SH-SY5Y (cell line): Measurements from ENCODE around the gene PBRM1.

ENCODE experiments used
- GATA2 ChIP-seq: IDR thresholded peaks from 2 replicates; pipeline ENCODE4 v1.6.1; 2011; ENCODE audit warnings: mild to moderate bottlenecking, low read depth, low read length
- GATA3 ChIP-seq: IDR thresholded peaks from 2 replicates; pipeline ENCODE4 v1.6.1; 2011; ENCODE audit warnings: low read depth, mild to moderate bottlenecking, low read length, moderate library complexity

Gene PBRM1

DNA sequence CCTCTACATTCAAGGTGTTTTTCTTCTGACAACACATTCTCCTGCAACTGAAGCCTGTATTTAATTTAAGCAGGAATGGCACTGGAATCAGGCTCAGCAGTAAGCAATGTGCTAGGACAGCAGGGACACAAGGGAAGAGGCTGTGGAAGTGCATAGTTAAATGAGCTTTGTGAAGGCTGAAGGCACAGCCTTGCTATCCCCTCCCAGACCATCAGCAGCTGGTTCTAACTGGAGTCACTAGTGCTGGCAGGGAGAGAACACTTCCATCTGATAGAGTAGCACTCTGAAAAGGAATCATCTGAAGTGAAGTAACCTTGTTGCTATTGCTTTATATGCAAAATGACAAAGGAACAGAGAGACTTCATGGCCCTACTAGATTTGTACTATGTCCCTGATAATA, 134.6 kb downstream of the PBRM1 start:
- TF ChIP-seq GATA3: no peak
- no peak for TF ChIP-seq GATA2

DNA sequence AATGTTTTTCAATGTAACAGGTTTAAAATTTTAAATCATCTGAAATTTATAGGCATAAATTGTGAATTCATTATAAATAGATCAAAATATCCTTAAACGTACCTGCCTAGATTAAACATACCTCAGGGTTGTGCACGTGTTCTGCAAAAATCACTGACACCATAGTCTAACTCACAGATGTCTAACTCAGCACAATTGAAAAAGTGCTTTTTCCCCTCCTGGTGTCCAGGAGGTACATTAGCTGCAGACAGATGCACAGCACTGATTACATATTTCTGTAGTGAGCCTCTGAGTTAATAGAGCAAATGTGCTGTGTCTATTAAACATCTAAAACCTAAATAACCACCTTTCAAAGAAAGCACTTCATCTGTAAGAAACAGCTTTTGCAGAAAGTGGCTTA, 138.6 kb downstream of the PBRM1 start:
- peak; percentile 41; the same call in 1 of the 2 replicates for TF ChIP-seq GATA2
- TF ChIP-seq GATA3: peak; percentile 50; the same call in 1 of the 2 replicates

DNA sequence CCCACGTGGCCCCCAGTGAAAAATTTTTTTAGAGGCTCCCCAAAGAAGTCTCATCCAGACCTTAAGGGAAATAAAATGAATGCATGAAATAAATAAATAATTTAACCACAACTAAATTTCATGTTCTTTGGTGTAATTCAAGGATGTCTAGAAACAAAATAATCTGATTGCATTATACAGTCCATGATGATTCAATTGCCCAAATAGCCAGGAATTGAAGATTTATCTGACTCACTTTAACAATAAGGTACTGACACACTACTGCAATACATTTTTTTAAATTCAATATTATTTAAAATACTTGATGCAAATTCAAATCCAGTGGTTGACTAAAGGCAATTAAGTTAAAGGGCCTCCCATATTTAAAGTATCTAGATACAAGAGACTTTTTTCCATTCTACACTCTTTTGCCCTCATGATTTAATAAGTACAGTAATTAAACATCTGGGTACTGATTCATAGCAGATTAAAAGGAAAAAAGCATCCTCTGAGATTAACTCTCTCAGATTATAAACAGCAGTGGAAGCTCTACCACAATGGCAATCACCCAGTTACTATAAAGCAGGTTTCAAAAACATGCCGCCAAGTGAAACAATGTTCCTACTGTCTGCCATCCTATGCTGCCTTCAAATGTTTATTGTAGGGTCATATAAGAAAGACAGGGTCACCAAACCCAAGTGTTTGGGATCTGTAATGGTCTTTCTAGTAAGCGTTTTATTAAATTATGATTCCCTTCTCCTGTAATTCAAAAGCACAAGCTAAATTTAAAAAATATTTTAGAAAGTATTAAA, 139.4 kb downstream of the PBRM1 start:
- no peak for TF ChIP-seq GATA2
- no peak for TF ChIP-seq GATA3

DNA sequence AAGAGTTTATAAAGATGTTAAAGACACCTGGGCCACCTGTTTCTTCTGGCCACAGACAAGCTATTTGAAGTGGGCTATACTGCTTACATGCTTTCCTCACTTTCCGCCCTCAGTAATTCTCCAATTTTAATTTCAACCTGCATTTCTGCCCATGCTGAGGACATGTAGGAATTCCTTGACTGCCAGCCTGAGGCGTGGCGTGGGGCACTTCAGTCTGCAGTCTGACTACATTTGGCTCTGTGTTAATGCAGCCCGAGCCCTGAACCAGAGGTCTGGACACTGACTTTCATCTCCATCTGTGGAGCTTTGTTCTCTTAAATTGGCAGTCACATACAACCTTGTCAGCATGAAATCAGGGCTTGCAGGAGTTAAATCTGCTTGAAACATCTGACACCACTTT, 140.8 kb downstream of the PBRM1 start:
- no peak for TF ChIP-seq GATA3
- no peak for TF ChIP-seq GATA2

DNA sequence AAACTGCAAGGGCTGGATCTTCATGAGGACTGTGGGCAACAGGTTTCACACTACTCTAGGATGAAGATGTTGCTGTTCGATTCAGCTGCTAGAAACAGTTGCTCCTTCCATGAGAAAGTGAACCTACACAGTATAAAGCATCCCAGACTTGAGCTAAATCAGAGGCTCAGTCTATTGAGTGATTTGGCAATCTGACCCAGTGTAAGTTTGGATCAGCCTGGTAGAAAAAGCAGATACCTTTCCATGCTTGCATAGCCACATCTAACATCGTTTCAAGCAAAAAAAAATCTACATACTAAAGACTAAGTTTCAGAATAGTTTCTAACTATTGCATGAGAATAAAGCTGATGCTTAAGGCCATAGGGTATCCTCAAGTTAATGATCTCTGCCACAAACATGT, 144.7 kb downstream of the PBRM1 start:
- TF ChIP-seq GATA3 (no peak), GATA2 (no peak)

DNA sequence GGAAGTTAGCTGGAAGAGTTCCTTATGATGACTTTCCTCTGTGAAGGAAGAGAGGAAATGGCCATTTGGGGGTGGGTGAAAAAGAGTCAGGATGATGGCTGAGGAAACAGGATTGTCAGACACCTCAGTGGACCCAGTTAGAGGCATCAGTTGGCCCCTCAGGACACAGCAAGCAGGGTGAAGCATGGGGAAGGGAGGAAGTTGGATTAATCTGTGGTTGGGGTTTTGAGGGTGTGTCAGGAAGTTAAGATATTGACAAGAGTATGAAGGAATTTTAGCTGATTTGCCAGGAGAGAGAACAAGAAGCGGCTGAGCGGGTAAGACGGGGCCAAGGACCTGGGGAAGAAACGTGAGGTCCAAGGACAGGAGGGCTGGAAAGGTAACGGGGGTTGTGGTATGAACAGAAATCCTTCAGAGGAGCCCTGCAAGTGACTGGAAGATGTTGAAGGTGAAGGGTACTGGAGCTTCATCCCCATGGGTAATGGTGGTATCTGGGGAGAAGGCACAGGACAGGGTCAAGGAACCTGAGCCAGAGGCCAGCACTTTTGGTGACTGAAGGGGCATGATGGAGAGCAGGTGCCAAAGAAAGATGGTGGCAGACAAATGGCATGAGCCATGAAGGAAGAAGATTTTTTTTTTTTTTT, 146.6 kb downstream of the PBRM1 start:
- TF ChIP-seq GATA2: no peak
- TF ChIP-seq GATA3: no peak

DNA sequence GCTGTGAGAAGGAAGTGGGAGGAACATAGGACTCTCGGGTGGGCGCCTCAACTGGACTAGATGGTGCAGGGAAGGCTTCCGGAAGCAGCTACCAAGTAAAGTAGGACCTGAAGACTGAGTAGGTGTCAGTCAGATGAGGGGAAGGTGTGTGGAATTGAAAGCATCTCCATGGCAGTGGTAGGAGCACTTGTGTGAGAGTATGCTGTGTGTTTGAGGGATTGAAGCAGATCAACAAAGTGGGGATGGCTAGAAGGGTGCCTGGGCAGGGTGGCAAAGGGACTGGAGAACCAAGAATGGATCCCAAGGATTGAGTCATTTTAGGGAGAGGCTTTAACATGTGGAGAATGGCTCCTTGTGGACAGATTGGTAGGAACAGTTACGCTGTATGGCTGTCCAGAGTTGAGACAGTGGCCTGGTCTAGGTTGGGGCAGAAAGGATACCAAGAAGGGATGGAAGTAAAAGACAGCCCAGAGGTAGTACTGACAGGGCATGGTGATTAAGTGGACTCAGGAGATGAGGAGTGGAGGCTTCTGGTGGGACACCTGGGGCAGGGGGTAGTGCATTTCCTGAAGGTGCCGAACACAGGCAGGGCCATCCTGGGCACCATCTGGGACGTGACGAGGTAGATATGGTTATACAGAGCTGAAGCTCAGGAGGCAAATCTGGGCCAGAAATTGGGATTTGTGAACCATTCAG, 147.8 kb downstream of the PBRM1 start:
- TF ChIP-seq GATA2: no peak
- no peak for TF ChIP-seq GATA3

DNA sequence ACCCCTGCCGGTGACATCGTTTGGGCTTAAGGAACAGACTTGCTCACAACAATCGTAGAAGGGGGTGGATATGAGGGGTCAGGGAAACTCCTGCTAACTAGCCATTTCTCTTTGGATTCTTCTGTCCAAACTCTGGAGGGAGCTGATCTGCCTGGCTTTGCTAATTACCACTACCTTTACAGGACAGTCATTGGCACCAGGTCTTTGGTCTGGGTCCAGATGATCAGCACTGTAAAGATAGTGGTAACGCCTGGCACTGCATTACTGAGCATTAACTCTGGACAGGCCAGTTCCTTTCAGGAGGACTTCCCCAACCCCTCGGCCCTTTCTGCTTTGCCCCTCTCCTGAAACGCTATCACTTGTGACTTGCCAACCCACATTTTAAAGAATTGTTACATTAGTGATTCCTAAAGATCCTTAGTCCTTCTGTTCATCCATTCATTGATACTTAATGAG, 148.5 kb downstream of the PBRM1 start:
- no peak for TF ChIP-seq GATA2
- TF ChIP-seq GATA3: no peak

DNA sequence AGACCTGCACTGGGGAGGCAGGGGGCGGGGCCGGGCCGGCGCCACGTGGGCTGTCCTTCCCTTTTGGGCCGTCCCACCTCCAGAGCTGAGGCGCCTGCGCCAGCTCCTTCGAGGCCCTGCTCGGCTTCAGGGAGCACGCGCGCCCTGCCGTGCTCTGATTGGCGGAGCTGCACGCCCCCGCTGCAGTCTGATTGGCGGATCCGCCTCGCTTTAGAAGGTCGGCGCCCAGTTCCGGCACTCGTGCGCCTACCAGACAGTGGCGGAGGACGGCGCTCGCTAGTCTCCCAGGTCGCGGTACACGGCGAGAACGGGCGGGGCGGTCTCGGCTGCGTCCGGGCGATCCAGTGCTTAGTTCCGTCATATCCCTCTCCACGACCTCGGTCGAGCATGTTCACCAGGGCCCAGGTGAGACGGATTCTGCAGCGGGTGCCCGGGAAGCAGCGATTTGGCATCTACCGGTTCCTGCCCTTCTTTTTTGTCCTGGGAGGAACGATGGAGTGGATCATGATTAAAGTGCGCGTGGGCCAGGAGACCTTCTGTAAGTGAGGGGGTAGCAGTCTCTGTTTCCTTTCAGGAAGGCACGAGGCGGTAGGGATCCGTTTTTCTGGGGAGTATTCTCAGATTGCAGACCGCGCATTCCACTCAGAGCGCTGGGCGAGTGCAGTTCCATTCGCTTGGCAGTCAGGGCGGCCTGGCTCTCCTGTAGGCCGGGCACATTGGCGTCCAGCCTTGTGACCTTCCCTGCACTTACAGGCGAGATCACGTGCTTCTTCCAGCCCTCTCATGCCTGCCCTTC, 149.1 kb downstream of the PBRM1 start, which contains the start of gene UQCC5:
TSS of gene UQCC5 (plus strand) at position 237 of the 796 bp plus-strand sequence. CDS start at position 388, 151 bp downstream.
- TF ChIP-seq GATA3: no peak
- TF ChIP-seq GATA2: no peak

DNA sequence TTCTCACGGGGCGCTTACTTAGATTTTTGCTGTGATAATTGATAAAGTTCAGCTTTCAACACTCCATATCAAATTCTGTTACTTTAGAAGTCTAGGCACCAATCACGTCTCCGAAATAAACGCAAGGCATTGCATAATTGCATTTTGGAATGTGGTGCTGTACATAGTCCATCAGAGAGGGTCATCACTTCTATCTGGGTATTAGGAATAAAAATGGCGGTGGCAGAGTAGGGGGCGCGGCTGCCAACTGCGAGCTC, 149.7 kb downstream of the PBRM1 start:
- TF ChIP-seq GATA3 (no peak), GATA2 (no peak)

DNA sequence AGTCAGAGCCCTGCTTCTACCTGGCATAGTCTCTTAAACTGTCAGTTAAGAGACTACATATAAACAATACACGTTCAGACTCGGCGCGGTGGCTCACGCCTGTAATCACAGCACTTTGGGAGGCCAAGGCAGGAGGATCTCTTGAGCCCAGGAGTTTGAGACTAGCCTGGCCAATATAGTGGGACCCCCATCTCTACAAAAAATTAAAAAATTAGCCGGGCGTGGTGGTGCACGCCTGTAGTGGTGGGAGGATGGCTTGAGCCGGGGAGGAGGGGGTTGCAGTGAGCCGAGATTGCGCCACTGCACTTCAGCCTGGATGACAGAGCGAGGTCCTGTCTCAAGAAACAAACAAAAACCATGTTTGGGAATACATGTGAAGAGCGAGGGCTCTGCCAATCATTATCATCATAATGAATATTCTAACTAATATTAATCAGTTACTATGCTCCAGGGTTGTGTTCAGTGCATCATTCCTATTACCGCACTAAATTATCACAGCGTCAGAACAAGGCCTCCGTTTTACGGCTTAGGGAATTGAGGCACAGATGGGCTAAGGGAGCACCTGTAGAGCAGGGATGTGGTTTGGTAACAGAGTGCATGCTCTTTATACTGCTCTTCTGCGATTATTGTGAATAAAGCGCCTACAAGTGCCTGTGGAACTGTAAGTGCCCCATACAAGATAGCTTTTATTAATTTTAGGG, 150.2 kb downstream of the PBRM1 start:
- TF ChIP-seq GATA2: no peak

DNA sequence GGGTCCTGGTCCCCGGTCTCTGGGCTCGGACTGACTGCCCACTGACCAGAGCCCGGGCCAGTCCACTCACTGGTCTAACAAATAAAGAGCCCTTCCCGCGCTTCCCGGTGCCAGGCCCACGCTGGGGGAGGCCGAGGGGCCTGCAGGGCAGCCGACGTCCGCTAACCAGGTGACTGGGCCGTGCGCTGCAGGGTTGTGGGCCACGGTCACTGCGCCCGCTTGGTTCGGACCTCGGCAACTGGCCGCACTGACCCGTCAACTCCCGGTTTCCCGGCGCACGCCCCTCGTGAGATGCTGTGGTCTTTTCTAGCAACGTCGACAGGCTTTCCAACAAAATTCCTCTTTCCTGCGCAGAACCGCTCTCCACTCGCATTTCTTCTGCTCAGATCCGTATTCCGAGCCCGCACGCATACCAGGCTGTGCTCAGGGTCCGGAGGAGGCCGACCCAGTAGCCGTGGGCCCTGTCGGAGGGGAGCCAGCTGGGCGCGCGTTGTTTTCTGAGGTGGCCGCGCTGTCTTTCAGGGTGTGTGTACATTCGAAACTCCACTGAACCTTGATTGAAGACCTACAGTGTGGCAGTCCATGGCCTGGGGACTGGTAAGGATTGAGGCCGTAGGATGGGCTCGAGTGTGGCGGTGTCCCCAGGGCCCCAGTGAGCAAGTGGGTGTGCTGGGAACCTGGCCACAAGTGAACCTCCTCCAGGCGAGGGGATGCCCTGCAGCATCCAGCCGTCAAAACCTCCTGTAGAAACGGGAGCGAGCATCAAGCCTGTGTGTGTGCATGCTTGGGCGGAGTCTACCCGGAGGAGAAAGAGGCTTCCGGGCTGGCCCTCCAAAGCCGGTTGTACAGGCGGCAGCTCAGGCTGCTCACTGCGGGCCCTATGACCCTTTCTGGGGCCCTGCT, 151.2 kb downstream of the PBRM1 start:
- TF ChIP-seq GATA3: no peak
- TF ChIP-seq GATA2: no peak

DNA sequence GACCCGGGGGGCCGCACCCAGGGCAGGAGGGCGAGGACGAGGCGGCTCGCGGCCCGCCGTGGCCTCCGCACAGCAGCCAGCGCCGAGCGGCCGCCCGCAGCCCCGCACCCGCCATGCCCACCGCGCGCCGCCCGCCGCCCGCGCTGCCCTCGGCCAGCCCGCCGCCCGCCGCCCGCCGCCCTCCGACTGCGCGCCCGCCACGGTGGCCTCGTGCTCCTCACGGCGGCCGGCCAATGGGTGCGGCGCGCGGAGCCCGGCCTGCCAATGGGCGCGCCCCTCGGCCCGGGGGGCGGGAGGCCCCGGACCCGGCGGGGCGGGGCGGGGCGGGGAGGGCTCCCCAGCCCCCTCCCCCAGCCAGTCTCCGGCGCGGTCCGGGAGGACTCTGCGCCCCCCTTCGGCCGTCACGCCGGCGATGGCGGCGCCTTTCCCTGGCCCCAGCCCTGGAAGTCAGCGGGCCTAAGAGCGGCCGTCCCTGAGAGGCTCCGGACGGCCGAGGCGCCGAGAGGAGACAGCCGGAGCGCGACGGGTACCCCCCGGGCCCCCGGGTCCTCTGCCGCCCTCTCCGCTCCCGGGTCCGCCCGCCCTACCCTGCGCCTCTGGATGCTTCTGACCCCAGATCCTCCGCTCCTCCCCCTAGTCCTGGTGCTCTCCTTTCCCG, 152.0 kb downstream of the PBRM1 start, which contains the start of gene NT5DC2:
TSS of gene NT5DC2 (minus strand) at position 235 of the 658 bp plus-strand sequence. CDS start at position 115, 120 bp downstream.
- no peak for TF ChIP-seq GATA3
- no peak for TF ChIP-seq GATA2
